K562 (cell line): ENCODE measurements around the gene JMJD1C. TPM values are rescaled to one million over a fixed set of nuclear protein-coding genes. Genes with fewer than 3 reads are reported as not detected.

Source experiments
- ATAC-seq: fragments of 200-7000 bp; cut with Tn5 transposase; 3 replicates; pipeline ENCODE4 v1.9.1; 2020; ENCODE audit warnings: moderate library complexity
- BruUV-seq: library from RNA; stranded (reverse); fragments of 400-500 nt; replicated peaks from 2 replicates; lab custom pipeline; 2021; lab: Mats Ljungman, UMichigan
- CTCF ChIA-PET: fragments of 300-600 bp; formaldehyde crosslinking; extraction: SDS; loops from one replicate; lab custom pipeline; 2021; ENCODE audit warnings: low intra/inter-chr PET ratio; lab: Yijun Ruan, JAX
- POLR2A ChIA-PET: fragments of 300-600, 350-650 bp; sonication (Branson Sonifier 250); formaldehyde crosslinking; extraction: SDS; loops from one replicate; lab custom pipeline; 2021; ENCODE audit warnings: antibody characterized with exemption, inconsistent platforms; lab: Yijun Ruan, JAX
- DNase-seq, 4 experiments: peaks; one replicate each; pipeline versions ENCODE4 v3.0.0 to v3.0.0-alpha.2; 2011 to 2018; ENCODE audit warnings: low spot score in 3 of 4, mixed read lengths in 3 of 4; ENCODE audit errors: extremely low read depth in 1 of 4
- FAIRE-seq: peaks from 2 replicates; lab custom pipeline; 2011; peaks lifted over from hg19 to GRCh38; lab: Jason Lieb, UNC
- H2AFZ ChIP-seq: 2 replicates; pipeline ENCODE4 v1.6.0; 2011; ENCODE audit warnings: low read depth, low read length, control low read depth, inconsistent platforms
- H3K27ac ChIP-seq: fragments of 200-600 bp; 3 replicates; pipeline ENCODE4 v1.8.0; 2011; ENCODE audit warnings: low read depth, mild to moderate bottlenecking, control low read depth, inconsistent platforms, low read length, moderate library complexity, mixed read lengths; ENCODE audit errors: extremely low read depth
- H3K27me3 ChIP-seq, 2 experiments: fragments of 300-600 bp in 1 of 2; 2 replicates in 1 of 2; 3 replicates in 1 of 2; pipeline versions ENCODE4 v1.6.0 to v1.8.0; 2011; ENCODE audit warnings: inconsistent platforms in 2 of 2, low read length in 2 of 2, mild to moderate bottlenecking in 1 of 2, mixed read lengths in 1 of 2, moderate library complexity in 1 of 2; ENCODE audit not compliant: control insufficient read depth in 2 of 2, insufficient read depth in 2 of 2
- H3K36me3 ChIP-seq: fragments of 300-600 bp; 3 replicates; pipeline ENCODE4 v1.8.0; 2011; ENCODE audit warnings: mild to moderate bottlenecking, low read length, inconsistent platforms; ENCODE audit not compliant: control insufficient read depth, insufficient read depth
- H3K4me1 ChIP-seq, 2 experiments: fragments of 200-600 bp in 1 of 2; replicated peaks in 1 of 2; 2 replicates in 1 of 2; 3 replicates in 1 of 2; pipeline versions ENCODE4 v1.5.1 to v1.8.0; 2011; ENCODE audit warnings: inconsistent platforms in 2 of 2, low read length in 2 of 2, mild to moderate bottlenecking in 1 of 2, mixed read lengths in 1 of 2, moderate library complexity in 1 of 2; ENCODE audit not compliant: control insufficient read depth in 2 of 2, insufficient read depth in 2 of 2
- H3K4me2 ChIP-seq: 2 replicates; pipeline ENCODE4 v1.6.1; 2011; ENCODE audit warnings: low read length, control low read depth, inconsistent platforms, mixed read lengths; ENCODE audit not compliant: insufficient read depth
- H3K4me3 ChIP-seq: fragments of 200-600 bp; sonication (generic), shearing (Covaris generic); 2 replicates; pipeline ENCODE4 v1.5.1; 2016; ENCODE audit warnings: control low read depth, inconsistent platforms
- H3K79me2 ChIP-seq: fragments of 200-600 bp; 3 replicates; pipeline ENCODE4 v1.8.0; 2011; ENCODE audit warnings: low read length, inconsistent platforms; ENCODE audit not compliant: control insufficient read depth, insufficient read depth
- H3K9ac ChIP-seq, 2 experiments: 2 replicates each; pipeline versions ENCODE4 v1.6.0 to v1.6.1; 2011; ENCODE audit warnings: low read depth in 2 of 2, low read length in 2 of 2, control low read depth in 1 of 2, inconsistent platforms in 1 of 2, mild to moderate bottlenecking in 1 of 2, mixed read lengths in 1 of 2; ENCODE audit not compliant: insufficient read depth in 1 of 2
- H3K9me1 ChIP-seq: one replicate; pipeline ENCODE4 v1.6.0; 2011; ENCODE audit warnings: inconsistent platforms, mild to moderate bottlenecking, low read length, moderate library complexity; ENCODE audit not compliant: control insufficient read depth, insufficient read depth
- H3K9me3 ChIP-seq: replicated peaks from 2 replicates; pipeline ENCODE4 v1.5.1; 2011; ENCODE audit warnings: low read depth, low read length, inconsistent platforms; ENCODE audit not compliant: control insufficient read depth, insufficient read depth
- H4K20me1 ChIP-seq: replicated peaks from 2 replicates; pipeline ENCODE4 v1.6.1; 2011; ENCODE audit warnings: low read length, inconsistent platforms, mixed read lengths; ENCODE audit not compliant: control insufficient read depth, insufficient read depth
- C11orf30 ChIP-seq: fragments of 450-650 bp; IDR thresholded peaks from 2 replicates; pipeline ENCODE4 v1.6.1; 2016; ENCODE audit warnings: low read depth, mild to moderate bottlenecking
- CEBPB ChIP-seq: fragments of 450-650 bp; IDR thresholded peaks from 2 replicates; pipeline ENCODE4 v1.6.1; 2016; ENCODE audit warnings: missing genetic modification characterization, missing compliant biosample characterization
- MAFG ChIP-seq: fragments of 450-650 bp; conservative IDR thresholded peaks from 2 replicates; pipeline ENCODE4 v1.6.1; 2016; ENCODE audit warnings: missing genetic modification characterization, missing compliant biosample characterization
- ZNF316 ChIP-seq: fragments of 450-650 bp; IDR thresholded peaks from 2 replicates; pipeline ENCODE4 v1.6.1; 2016
- ZNF76 ChIP-seq: fragments of 250-450 bp; sonication (Bioruptor Pico); IDR thresholded peaks from 2 replicates; pipeline ENCODE4 v1.4.0; 2020; ENCODE audit warnings: mild to moderate bottlenecking, moderate library complexity, borderline replicate concordance
- ZNF830 ChIP-seq: fragments of 250-450 bp; sonication (Bioruptor Pico); IDR thresholded peaks from 2 replicates; pipeline ENCODE4 v1.5.0; 2021; ENCODE audit warnings: mild to moderate bottlenecking
- WGBS: fragments of 100-300 bp; shearing (Covaris generic); methylation state at CpG from one replicate; pipeline ENCODE4 v1.1.6; 2016; ENCODE audit warnings: low coverage, mixed read lengths; ENCODE audit not compliant: insufficient coverage; ENCODE audit errors: missing lambda C conversion rate; 5-methylcytosine and 5-hydroxymethylcytosine counted together
- in situ Hi-C: fragments of 300-500 bp; cut with MboI; formaldehyde crosslinking; loops from 4 replicates; pipeline ENCODE4 v1.15.0; 2018; ENCODE audit warnings: inconsistent platforms, mixed read lengths
- intact Hi-C: fragments of 100-400 bp; cut with micrococcal nuclease; formaldehyde crosslinking; loops from 2 replicates; pipeline ENCODE4 v1.14.2; 2022
- polyA plus RNA-seq, 8 experiments: library from polyadenylated mRNA; depleted of rRNA in 4 of 8; stranded (reverse) in 5 of 8; unstranded in 3 of 8; fragments of >200 nt; fragmentation: Nextera tagmentation in 2 of 8; fragmentation: Illumina TruSeq in 1 of 8; extraction: Ambion mirVana in 2 of 8; extraction: Trizol in 1 of 8; gene quantifications; 2 replicates each; pipeline versions ENCODE4 v1.2.1 to v1.2.3, GENCODE V29; 2011 to 2014; ENCODE audit warnings: inconsistent platforms in 1 of 8, missing spikeins in 1 of 8
- total RNA-seq, 7 experiments: library from RNA; depleted of rRNA in 6 of 7; stranded (reverse); fragments of >200 nt in 6 of 7; fragmentation: Illumina TruSeq in 2 of 7; extraction: Trizol in 2 of 7; gene quantifications; 2 replicates each; pipeline versions ENCODE4 v1.2.1 to v1.2.3, GENCODE V29; 2011 to 2021; ENCODE audit warnings: low replicate concordance in 1 of 7
- TF ChIP-seq, protein P1 (sequence below): sonication (generic); formaldehyde crosslinking; IDR thresholded peaks from 2 replicates; pipeline ENCODE4 v1.8.0; 2023; ENCODE audit warnings: missing genetic modification reagents, mild to moderate bottlenecking, borderline replicate concordance
- TF ChIP-seq, protein P2 (sequence below), 2 experiments: fragments of 450-650 bp; IDR thresholded peaks; 2 replicates each; pipeline ENCODE4 v1.6.1; 2018; ENCODE audit warnings: mild to moderate bottlenecking in 2 of 2, low read depth in 1 of 2; ENCODE audit not compliant: partially characterized antibody in 2 of 2

The JMJD1C gene
- total and polyA plus RNA-seq, 9 of the 15 experiments (the other 6 are each of a cell fraction or from before 2014, with no cell fraction given) = 25.3 to 68.0 (median 47.2) TPM

DNA sequence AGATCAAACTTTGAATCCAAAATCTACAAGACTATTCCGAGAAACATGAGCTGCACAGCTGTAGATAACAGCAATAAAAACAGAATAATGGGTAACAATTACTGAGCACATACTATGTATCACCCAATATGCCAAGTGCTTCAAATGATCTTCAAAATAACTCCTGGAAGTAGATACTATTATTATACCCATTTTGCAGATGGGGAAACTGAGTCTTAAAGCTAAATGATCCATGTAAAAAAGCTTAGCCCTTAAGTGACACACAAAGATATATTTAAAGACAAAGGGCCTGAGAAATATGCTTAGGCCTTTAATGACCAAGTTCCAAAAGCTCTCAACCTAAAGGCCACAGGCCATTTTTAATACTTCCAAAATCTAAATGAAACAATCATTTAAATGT is 37.1 kb upstream of the JMJD1C start (continued):
- TF ChIP-seq, protein P1, sequence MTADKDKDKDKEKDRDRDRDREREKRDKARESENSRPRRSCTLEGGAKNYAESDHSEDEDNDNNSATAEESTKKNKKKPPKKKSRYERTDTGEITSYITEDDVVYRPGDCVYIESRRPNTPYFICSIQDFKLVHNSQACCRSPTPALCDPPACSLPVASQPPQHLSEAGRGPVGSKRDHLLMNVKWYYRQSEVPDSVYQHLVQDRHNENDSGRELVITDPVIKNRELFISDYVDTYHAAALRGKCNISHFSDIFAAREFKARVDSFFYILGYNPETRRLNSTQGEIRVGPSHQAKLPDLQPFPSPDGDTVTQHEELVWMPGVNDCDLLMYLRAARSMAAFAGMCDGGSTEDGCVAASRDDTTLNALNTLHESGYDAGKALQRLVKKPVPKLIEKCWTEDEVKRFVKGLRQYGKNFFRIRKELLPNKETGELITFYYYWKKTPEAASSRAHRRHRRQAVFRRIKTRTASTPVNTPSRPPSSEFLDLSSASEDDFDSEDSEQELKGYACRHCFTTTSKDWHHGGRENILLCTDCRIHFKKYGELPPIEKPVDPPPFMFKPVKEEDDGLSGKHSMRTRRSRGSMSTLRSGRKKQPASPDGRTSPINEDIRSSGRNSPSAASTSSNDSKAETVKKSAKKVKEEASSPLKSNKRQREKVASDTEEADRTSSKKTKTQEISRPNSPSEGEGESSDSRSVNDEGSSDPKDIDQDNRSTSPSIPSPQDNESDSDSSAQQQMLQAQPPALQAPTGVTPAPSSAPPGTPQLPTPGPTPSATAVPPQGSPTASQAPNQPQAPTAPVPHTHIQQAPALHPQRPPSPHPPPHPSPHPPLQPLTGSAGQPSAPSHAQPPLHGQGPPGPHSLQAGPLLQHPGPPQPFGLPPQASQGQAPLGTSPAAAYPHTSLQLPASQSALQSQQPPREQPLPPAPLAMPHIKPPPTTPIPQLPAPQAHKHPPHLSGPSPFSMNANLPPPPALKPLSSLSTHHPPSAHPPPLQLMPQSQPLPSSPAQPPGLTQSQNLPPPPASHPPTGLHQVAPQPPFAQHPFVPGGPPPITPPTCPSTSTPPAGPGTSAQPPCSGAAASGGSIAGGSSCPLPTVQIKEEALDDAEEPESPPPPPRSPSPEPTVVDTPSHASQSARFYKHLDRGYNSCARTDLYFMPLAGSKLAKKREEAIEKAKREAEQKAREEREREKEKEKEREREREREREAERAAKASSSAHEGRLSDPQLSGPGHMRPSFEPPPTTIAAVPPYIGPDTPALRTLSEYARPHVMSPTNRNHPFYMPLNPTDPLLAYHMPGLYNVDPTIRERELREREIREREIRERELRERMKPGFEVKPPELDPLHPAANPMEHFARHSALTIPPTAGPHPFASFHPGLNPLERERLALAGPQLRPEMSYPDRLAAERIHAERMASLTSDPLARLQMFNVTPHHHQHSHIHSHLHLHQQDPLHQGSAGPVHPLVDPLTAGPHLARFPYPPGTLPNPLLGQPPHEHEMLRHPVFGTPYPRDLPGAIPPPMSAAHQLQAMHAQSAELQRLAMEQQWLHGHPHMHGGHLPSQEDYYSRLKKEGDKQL (CRISPR knock-in tag) = no peak

DNA sequence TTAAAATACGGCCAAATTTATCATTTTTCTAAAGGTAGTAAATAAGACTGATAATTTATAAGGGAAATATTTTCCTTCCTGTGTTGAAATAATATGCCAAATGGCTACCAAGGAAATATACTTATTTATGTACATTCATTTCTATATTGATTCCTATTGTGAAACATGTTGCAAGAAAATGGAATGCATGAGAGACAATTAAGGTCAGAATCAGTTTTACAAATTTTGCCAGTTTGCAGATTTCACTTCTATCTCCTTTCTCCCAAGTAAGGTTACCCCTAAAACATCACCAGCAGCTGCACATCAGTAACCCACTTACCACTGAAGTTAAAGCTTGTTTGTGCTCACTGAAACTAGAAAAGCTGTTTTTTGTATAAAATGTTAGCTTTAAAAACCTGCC is 36.2 kb upstream of the JMJD1C start:
- FAIRE-seq = no peak
- 81% methylated on average over 1 of the region's 1 CpG for WGBS
- ATAC-seq = no peak
- TF ChIP-seq ZNF76 (no peak), C11orf30 (peak; percentile 70), CEBPB (tag) (0 out of 2 replicates have a peak, but pooled peaks have one; percentile 16), MAFG (tag) (0 out of 2 replicates have a peak, but pooled peaks have one; percentile 32), ZNF830 (CRISPR knock-in tag) (no peak), ZNF316 (peak; percentile 67)
- TF ChIP-seq, protein P2, sequence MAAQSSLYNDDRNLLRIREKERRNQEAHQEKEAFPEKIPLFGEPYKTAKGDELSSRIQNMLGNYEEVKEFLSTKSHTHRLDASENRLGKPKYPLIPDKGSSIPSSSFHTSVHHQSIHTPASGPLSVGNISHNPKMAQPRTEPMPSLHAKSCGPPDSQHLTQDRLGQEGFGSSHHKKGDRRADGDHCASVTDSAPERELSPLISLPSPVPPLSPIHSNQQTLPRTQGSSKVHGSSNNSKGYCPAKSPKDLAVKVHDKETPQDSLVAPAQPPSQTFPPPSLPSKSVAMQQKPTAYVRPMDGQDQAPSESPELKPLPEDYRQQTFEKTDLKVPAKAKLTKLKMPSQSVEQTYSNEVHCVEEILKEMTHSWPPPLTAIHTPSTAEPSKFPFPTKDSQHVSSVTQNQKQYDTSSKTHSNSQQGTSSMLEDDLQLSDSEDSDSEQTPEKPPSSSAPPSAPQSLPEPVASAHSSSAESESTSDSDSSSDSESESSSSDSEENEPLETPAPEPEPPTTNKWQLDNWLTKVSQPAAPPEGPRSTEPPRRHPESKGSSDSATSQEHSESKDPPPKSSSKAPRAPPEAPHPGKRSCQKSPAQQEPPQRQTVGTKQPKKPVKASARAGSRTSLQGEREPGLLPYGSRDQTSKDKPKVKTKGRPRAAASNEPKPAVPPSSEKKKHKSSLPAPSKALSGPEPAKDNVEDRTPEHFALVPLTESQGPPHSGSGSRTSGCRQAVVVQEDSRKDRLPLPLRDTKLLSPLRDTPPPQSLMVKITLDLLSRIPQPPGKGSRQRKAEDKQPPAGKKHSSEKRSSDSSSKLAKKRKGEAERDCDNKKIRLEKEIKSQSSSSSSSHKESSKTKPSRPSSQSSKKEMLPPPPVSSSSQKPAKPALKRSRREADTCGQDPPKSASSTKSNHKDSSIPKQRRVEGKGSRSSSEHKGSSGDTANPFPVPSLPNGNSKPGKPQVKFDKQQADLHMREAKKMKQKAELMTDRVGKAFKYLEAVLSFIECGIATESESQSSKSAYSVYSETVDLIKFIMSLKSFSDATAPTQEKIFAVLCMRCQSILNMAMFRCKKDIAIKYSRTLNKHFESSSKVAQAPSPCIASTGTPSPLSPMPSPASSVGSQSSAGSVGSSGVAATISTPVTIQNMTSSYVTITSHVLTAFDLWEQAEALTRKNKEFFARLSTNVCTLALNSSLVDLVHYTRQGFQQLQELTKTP (IDR thresholded peaks at IDR 0.05; ENCODE audit: low read depth in 1 of 2, partially characterized antibody in 2 of 2) = no peak

More for the DNA sequence above, 36.2 kb upstream of the JMJD1C start:
- no peaks in the 10 kb centered on the region for H3K9me1 ChIP-seq
- no peaks in the 10 kb centered on the region for H3K9me3 ChIP-seq
- intact Hi-C loops (loop anchor here (5.0 kb wide), 1 partner anchor 125 kb away; no protein-coding TSS in a partner anchor), in situ Hi-C loops (no loop called here)
- no peak for DNase-seq
- no peaks in the 10 kb centered on the region for H4K20me1 ChIP-seq
- no peak overlapping the region for H3K9ac ChIP-seq
- no peaks in the 10 kb centered on the region for H3K27me3 ChIP-seq
- no peak overlapping the region for H3K27ac ChIP-seq
- ChIA-PET POLR2A (interaction anchor here (1.2 to 6.0 kb wide), 2 partner anchors 15 to 111 kb away, joined by 3 to 46 read pairs; no protein-coding TSS in a partner anchor), CTCF (no interaction called here)
- no peak overlapping the region for H2AFZ ChIP-seq
- H3K4me3 ChIP-seq = no peak overlapping the region
- 0 out of 3 replicates have a peak, but pooled peaks cover 6% of the 10 kb centered on the region for H3K36me3 ChIP-seq
- peaks cover 5 to 22% of the 10 kb centered on the region in 2 experiments; a peak in 4 of 5 replicates for H3K4me1 ChIP-seq
- peaks cover 77% of the 10 kb centered on the region for H3K79me2 ChIP-seq
- no peak overlapping the region for H3K4me2 ChIP-seq
- BruUV-seq = no TSS peak
